Fibroblast of mammary gland (primary cell): ENCODE measurements around the gene GUCD1.

ENCODE experiments used
- DNase-seq: peaks from one replicate; pipeline ENCODE4 v3.0.0-alpha.2; 2010; ENCODE audit warnings: low read depth
- H3K4me3 ChIP-seq: 2 replicates; pipeline ENCODE4 v1.5.1; 2011; ENCODE audit warnings: low read depth, mild to moderate bottlenecking, low read length, moderate library complexity; ENCODE audit not compliant: control insufficient read depth
- TF ChIP-seq, protein P1 (sequence below): conservative IDR thresholded peaks from 2 replicates; pipeline ENCODE4 v1.5.1; 2011; ENCODE audit warnings: low read depth, low read length, inconsistent platforms; ENCODE audit not compliant: control insufficient read depth, insufficient read depth

The GUCD1 gene

GRCh38 chr22:24571266-24571665, 16.3 kb upstream of the GUCD1 start:
- DNase-seq: no peak
- no peak overlapping the region for H3K4me3 ChIP-seq
- TF ChIP-seq, protein P1, sequence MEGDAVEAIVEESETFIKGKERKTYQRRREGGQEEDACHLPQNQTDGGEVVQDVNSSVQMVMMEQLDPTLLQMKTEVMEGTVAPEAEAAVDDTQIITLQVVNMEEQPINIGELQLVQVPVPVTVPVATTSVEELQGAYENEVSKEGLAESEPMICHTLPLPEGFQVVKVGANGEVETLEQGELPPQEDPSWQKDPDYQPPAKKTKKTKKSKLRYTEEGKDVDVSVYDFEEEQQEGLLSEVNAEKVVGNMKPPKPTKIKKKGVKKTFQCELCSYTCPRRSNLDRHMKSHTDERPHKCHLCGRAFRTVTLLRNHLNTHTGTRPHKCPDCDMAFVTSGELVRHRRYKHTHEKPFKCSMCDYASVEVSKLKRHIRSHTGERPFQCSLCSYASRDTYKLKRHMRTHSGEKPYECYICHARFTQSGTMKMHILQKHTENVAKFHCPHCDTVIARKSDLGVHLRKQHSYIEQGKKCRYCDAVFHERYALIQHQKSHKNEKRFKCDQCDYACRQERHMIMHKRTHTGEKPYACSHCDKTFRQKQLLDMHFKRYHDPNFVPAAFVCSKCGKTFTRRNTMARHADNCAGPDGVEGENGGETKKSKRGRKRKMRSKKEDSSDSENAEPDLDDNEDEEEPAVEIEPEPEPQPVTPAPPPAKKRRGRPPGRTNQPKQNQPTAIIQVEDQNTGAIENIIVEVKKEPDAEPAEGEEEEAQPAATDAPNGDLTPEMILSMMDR: no peak

- DNase-seq: no peak
- TF ChIP-seq, protein P1: no peak
Observed at GRCh38 chr22:24567668-24568067, 12.7 kb upstream of the GUCD1 start.

GRCh38 chr22:24566899-24567511, 12.1 kb upstream of the GUCD1 start:
- peak; percentile 23 for DNase-seq
- TF ChIP-seq, protein P1: no peak
- no peak overlapping the region for H3K4me3 ChIP-seq

More at GRCh38 chr22:24567668-24568067, 12.7 kb upstream of the GUCD1 start:
- no peak overlapping the region for H3K4me3 ChIP-seq

DNA sequence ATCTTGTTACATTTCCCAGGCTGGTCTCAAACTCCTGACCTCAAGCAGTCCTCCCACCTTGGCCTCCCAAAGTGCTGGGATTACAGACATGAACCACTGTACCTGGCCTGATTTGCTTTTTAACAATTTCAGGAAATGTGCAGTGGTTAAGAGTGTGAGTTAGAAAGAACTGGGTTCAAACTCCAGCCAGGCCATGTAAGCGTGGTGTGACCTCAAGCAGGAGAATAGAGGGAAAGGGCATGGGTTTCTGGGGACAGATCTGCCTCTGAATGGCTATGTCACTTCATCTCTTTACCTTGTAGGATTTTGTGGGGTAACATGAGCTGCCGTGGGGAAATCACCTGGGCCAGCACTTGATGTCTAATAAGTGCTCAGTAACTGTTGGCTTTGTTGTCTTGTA, 10.1 kb upstream of the GUCD1 start:
- DNase-seq: no peak
- TF ChIP-seq, protein P1: no peak
- H3K4me3 ChIP-seq: no peak overlapping the region

- DNase-seq: no peak
- no peak overlapping the region for H3K4me3 ChIP-seq
- TF ChIP-seq, protein P1: no peak
Observed at GRCh38 chr22:24564376-24565058, 9.6 kb upstream of the GUCD1 start.

- H3K4me3 ChIP-seq: no peak overlapping the region
- no peak for DNase-seq
- TF ChIP-seq, protein P1: no peak
Observed at GRCh38 chr22:24563246-24563645, 8.3 kb upstream of the GUCD1 start.
